Keratinocyte (primary cell): Measurements from ENCODE around the gene SCAMP2. TPM values are rescaled to one million over a fixed set of nuclear protein-coding genes. Genes with fewer than 3 reads are reported as not detected.

Experiments used
- DNase-seq: peaks from one replicate; pipeline ENCODE4 v3.0.0-alpha.2; 2011; ENCODE audit warnings: low read depth, missing footprints, low spot score
- FAIRE-seq: peaks from 2 replicates; lab custom pipeline; 2011; peaks lifted over from hg19 to GRCh38; lab: Jason Lieb, UNC
- H2AFZ ChIP-seq: 2 replicates; pipeline ENCODE4 v1.6.0; 2012; ENCODE audit warnings: low read length, control low read depth, inconsistent platforms; ENCODE audit not compliant: control insufficient read depth
- H3K27ac ChIP-seq: 2 replicates; pipeline ENCODE4 v1.5.1; 2011; ENCODE audit warnings: low read length; ENCODE audit not compliant: control insufficient read depth, insufficient read depth
- H3K27me3 ChIP-seq: 3 replicates; pipeline ENCODE4 v1.6.0; 2011; ENCODE audit warnings: low read length; ENCODE audit not compliant: control insufficient read depth, insufficient read depth; ENCODE audit errors: extremely low read depth
- H3K36me3 ChIP-seq, 2 experiments: 2 replicates in 1 of 2; 3 replicates in 1 of 2; pipeline ENCODE4 v1.5.1; 2011; ENCODE audit warnings: low read length in 2 of 2, mild to moderate bottlenecking in 1 of 2; ENCODE audit not compliant: control insufficient read depth in 2 of 2, insufficient read depth in 2 of 2; ENCODE audit errors: extremely low read depth in 1 of 2
- H3K4me1 ChIP-seq: 3 replicates; pipeline ENCODE4 v1.5.1; 2011; ENCODE audit warnings: low read length; ENCODE audit not compliant: control insufficient read depth, insufficient read depth; ENCODE audit errors: extremely low read depth
- H3K4me2 ChIP-seq: 3 replicates; pipeline ENCODE4 v1.6.0; 2011; ENCODE audit warnings: low read depth, low read length; ENCODE audit not compliant: control insufficient read depth, insufficient read depth; ENCODE audit errors: extremely low read depth
- H3K4me3 ChIP-seq, 3 experiments: fragments of 200-600 bp in 1 of 3; sonication (generic) in 1 of 3; 2 replicates in 2 of 3; 3 replicates in 1 of 3; pipeline ENCODE4 v1.5.1; 2011 to 2016; ENCODE audit warnings: low read length in 3 of 3, mild to moderate bottlenecking in 3 of 3, control low read depth in 2 of 3, inconsistent platforms in 1 of 3, low read depth in 1 of 3, mixed read lengths in 1 of 3, mixed run types in 1 of 3, moderate library complexity in 1 of 3; ENCODE audit not compliant: control insufficient read depth in 2 of 3, insufficient read depth in 2 of 3; ENCODE audit errors: extremely low read depth in 1 of 3
- H3K79me2 ChIP-seq: 2 replicates; pipeline ENCODE4 v1.6.0; 2012; ENCODE audit warnings: low read length; ENCODE audit not compliant: control insufficient read depth, insufficient read depth
- H3K9ac ChIP-seq: 3 replicates; pipeline ENCODE4 v1.6.0; 2011; ENCODE audit warnings: low read length; ENCODE audit not compliant: control insufficient read depth, insufficient read depth; ENCODE audit errors: extremely low read depth
- H3K9me1 ChIP-seq: 3 replicates; pipeline ENCODE4 v1.6.0; 2011; ENCODE audit warnings: low read length; ENCODE audit not compliant: control insufficient read depth, insufficient read depth; ENCODE audit errors: extremely low read depth
- H3K9me3 ChIP-seq: 2 replicates; pipeline ENCODE4 v1.5.1; 2012; ENCODE audit warnings: low read depth, low read length; ENCODE audit not compliant: control insufficient read depth
- H4K20me1 ChIP-seq: 3 replicates; pipeline ENCODE4 v1.6.0; 2011; ENCODE audit warnings: low read length; ENCODE audit not compliant: control insufficient read depth, insufficient read depth; ENCODE audit errors: extremely low read depth
- EZH2 ChIP-seq: IDR thresholded peaks from one replicate; pipeline ENCODE4 v1.6.1; 2012; ENCODE audit warnings: inconsistent platforms, mild to moderate bottlenecking, low read length, moderate library complexity
- dilution Hi-C: fragments of 300-500 bp; cut with MboI; formaldehyde crosslinking; loops from one replicate; pipeline ENCODE4 v1.7.0; 2020; ENCODE audit warnings: low sequenced_read_pairs; ENCODE audit not compliant: extremely low pct_ligation_motif_present
- polyA plus RNA-seq, 5 experiments: library from polyadenylated mRNA; depleted of rRNA in 3 of 5; stranded (reverse) in 3 of 5; stranded (forward) in 1 of 5; unstranded in 1 of 5; fragments of >200 nt; gene quantifications; 1 replicate in 1 of 5; 2 replicates in 3 of 5; 3 replicates in 1 of 5; pipeline versions ENCODE4 v1.2.1 to v1.2.3, GENCODE V29; 2011 to 2012; ENCODE audit warnings: missing spikeins in 2 of 5, low read depth in 1 of 5, low replicate concordance in 1 of 5
- TF ChIP-seq, protein P1 (sequence below), 3 experiments: IDR thresholded peaks in 1 of 3; conservative IDR thresholded peaks in 1 of 3; optimal IDR thresholded peaks in 1 of 3; 2 replicates in 2 of 3; 3 replicates in 1 of 3; pipeline versions ENCODE3 to v1.5.1; 2011; ENCODE audit warnings: low read length in 3 of 3, mild to moderate bottlenecking in 3 of 3, moderate library complexity in 2 of 3, control low read depth in 1 of 3, inconsistent platforms in 1 of 3; ENCODE audit not compliant: insufficient read depth in 2 of 3; ENCODE audit errors: extremely low read depth in 1 of 3

The SCAMP2 gene
- polyA plus RNA-seq, 1 donor (not counting 4 experiments of a cell fraction or from before 2014, with no cell fraction given) = 72.8 TPM

- H3K9me3 ChIP-seq = no peaks in the 10 kb centered on the region
- H3K4me3 ChIP-seq = no peak overlapping the region
- TF ChIP-seq, protein P1, sequence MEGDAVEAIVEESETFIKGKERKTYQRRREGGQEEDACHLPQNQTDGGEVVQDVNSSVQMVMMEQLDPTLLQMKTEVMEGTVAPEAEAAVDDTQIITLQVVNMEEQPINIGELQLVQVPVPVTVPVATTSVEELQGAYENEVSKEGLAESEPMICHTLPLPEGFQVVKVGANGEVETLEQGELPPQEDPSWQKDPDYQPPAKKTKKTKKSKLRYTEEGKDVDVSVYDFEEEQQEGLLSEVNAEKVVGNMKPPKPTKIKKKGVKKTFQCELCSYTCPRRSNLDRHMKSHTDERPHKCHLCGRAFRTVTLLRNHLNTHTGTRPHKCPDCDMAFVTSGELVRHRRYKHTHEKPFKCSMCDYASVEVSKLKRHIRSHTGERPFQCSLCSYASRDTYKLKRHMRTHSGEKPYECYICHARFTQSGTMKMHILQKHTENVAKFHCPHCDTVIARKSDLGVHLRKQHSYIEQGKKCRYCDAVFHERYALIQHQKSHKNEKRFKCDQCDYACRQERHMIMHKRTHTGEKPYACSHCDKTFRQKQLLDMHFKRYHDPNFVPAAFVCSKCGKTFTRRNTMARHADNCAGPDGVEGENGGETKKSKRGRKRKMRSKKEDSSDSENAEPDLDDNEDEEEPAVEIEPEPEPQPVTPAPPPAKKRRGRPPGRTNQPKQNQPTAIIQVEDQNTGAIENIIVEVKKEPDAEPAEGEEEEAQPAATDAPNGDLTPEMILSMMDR (optimal IDR thresholded peaks at IDR 0.05 in 1 of 3, IDR thresholded peaks at IDR 0.05 in 1 of 3, conservative IDR thresholded peaks at IDR 0.05 in 1 of 3; ENCODE audit: extremely low read depth in 1 of 3, insufficient read depth in 2 of 3, low read length in 3 of 3) = no peak
- TF ChIP-seq EZH2 = no peak
- no peak overlapping the region for H3K27ac ChIP-seq
- H3K79me2 ChIP-seq = peaks cover 22% of the 10 kb centered on the region
- FAIRE-seq (no peak), DNase-seq (no peak)
- peaks cover 29 to 39% of the 10 kb centered on the region in 2 experiments for H3K36me3 ChIP-seq
- peaks cover 10% of the 10 kb centered on the region for H3K4me1 ChIP-seq
- no peak overlapping the region for H2AFZ ChIP-seq
- H3K9ac ChIP-seq = no peak overlapping the region
- dilution Hi-C loops = no loop called here
- H4K20me1 ChIP-seq = no peaks in the 10 kb centered on the region
- peaks cover 5% of the 10 kb centered on the region for H3K9me1 ChIP-seq
- no peak overlapping the region for H3K4me2 ChIP-seq
- no peaks in the 10 kb centered on the region for H3K27me3 ChIP-seq
These were observed 31.1 kb upstream of the SCAMP2 start for GRCh38 chr15:74904190-74904805.

- Histone ChIP-seq H4K20me1 (no peaks in the 10 kb centered on the region), H3K36me3 (peaks cover 33 to 39% of the 10 kb centered on the region in 2 experiments), H3K9me3 (no peaks in the 10 kb centered on the region), H3K9me1 (peaks cover 5% of the 10 kb centered on the region), H3K4me2 (no peak overlapping the region), H3K4me1 (peaks cover 10% of the 10 kb centered on the region), H3K27ac (no peak overlapping the region), H2AFZ (no peak overlapping the region), H3K79me2 (peaks cover 22% of the 10 kb centered on the region), H3K27me3 (no peaks in the 10 kb centered on the region), H3K9ac (no peak overlapping the region), H3K4me3 (no peak overlapping the region)
- FAIRE-seq = no peak
- dilution Hi-C loops = no loop called here
- TF ChIP-seq EZH2 = no peak
- TF ChIP-seq, protein P1 (optimal IDR thresholded peaks at IDR 0.05 in 1 of 3, IDR thresholded peaks at IDR 0.05 in 1 of 3, conservative IDR thresholded peaks at IDR 0.05 in 1 of 3; ENCODE audit: extremely low read depth in 1 of 3, insufficient read depth in 2 of 3, low read length in 3 of 3) = no peak
- no peak for DNase-seq
These were observed 30.5 kb upstream of the SCAMP2 start for GRCh38 chr15:74903676-74904075.
